ENCODE data around the gene STXBP4.

DNA sequence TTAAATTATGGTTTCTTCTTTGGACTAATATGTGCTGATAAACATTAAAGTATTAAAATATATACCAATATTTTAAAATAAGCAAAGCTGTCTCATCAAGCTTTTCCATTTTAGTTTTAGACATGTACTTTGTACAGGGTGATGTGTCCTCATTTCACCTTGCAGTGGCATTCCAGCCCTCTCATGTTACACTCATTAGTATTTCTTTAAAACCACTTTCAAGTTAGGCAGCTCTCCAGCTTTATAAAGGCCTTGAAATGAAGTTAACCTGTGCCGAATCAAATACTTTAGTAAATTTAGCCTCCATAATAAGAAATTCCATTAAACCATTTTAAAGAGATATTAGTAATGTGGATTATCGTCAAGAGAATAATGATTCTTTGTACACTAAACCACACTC, 188.6 kb downstream of the STXBP4 start:
- TF ChIP-seq EZH2 (IDR thresholded peaks at IDR 0.05) (no peak), POLR2AphosphoS5 (IDR thresholded peaks at IDR 0.05; ENCODE audit: borderline replicate concordance, low read depth, low read length) (no peak), FOXP2 (optimal IDR thresholded peaks at IDR 0.05; ENCODE audit: control extremely low read depth, extremely low read length, insufficient read depth) (no peak)
